Measurements from ENCODE around the gene CPNE2. TPM values are rescaled to one million over a fixed set of nuclear protein-coding genes. Genes with fewer than 3 reads are reported as not detected.
"Not testable (repeated sequence)": the region's sequence is repeated elsewhere in the genome, so short reads cannot be mapped to it uniquely, and the experiment has no call there.

The CPNE2 gene
- total and polyA plus RNA-seq, 3 donors from 2014 or later: 18.3 to 51.8 (median 25.2) TPM

DNA sequence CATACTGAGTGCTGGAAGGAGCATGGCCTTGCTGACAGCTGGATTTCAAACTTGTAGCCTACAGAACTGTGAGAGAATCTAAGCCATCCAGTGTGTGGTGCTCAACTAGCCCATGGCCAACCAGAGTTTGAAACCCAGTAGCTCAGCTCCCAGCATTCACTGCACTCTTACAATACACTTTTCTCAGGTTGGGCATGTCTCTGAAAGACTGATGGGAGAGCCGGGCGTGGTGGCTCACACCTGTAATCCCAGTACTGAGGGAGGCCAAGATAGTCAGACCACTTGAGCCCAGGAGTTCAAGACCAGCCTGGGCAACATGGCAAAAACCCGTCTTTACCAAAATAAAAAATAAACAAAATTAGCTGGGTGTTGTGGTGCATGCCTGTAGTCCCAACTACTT lies 3.8 kb downstream of the CPNE2 start:
- Histone ChIP-seq H3K4me1 (peaks cover 9% of the 10 kb centered on the region), H3K4me3 (no peak overlapping the region), H3K9me3 (no peaks in the 10 kb centered on the region), H3K36me3 (ENCODE audit: low read depth, missing control alignments) (no peaks in the 10 kb centered on the region), H3K27ac (no peak overlapping the region), H3K27me3 (no peaks in the 10 kb centered on the region)
- TF ChIP-seq POLR2A (IDR thresholded peaks at IDR 0.05): no peak
- TF ChIP-seq, protein P1, sequence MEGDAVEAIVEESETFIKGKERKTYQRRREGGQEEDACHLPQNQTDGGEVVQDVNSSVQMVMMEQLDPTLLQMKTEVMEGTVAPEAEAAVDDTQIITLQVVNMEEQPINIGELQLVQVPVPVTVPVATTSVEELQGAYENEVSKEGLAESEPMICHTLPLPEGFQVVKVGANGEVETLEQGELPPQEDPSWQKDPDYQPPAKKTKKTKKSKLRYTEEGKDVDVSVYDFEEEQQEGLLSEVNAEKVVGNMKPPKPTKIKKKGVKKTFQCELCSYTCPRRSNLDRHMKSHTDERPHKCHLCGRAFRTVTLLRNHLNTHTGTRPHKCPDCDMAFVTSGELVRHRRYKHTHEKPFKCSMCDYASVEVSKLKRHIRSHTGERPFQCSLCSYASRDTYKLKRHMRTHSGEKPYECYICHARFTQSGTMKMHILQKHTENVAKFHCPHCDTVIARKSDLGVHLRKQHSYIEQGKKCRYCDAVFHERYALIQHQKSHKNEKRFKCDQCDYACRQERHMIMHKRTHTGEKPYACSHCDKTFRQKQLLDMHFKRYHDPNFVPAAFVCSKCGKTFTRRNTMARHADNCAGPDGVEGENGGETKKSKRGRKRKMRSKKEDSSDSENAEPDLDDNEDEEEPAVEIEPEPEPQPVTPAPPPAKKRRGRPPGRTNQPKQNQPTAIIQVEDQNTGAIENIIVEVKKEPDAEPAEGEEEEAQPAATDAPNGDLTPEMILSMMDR (IDR thresholded peaks at IDR 0.05): no peak
- no peak for DNase-seq
- WGBS, 2 donors: 94 to 97% methylated on average over 3 of the region's 3 CpGs
- intact Hi-C loops (cut with DNase I; ENCODE audit: low total_unique reads): loop anchor here (10.0 kb wide), 1 partner anchor 199 kb away; no protein-coding TSS in a partner anchor

DNA sequence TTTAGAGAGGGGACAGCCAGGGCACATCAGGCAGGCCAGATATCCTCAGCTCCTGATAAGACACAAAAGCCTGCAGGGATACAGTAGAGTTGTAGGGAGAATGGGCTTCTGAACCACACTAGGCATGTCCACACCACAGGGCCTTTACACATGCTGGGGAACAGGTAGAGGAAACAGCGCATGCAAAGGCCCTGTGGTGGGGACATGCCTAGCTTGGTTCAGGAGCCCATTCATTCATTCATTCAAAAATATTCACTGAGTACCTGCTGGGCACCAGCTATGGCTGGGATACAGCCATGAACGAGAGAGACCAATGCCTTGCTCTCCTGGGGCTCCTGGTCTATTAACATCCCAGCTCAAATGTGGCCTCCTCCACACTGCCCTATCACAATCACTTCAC lies 4.4 kb downstream of the CPNE2 start:
- Histone ChIP-seq H3K27ac (no peak overlapping the region), H3K9me3 (no peaks in the 10 kb centered on the region), H3K27me3 (no peaks in the 10 kb centered on the region), H3K4me1 (peaks cover 9% of the 10 kb centered on the region), H3K4me3 (no peak overlapping the region), H3K36me3 (ENCODE audit: low read depth, missing control alignments) (no peaks in the 10 kb centered on the region)
- TF ChIP-seq POLR2A (IDR thresholded peaks at IDR 0.05): no peak
- TF ChIP-seq, protein P1 (IDR thresholded peaks at IDR 0.05): no peak
- WGBS, 2 donors: 88 to 95% methylated on average over 2 of the region's 2 CpGs
- intact Hi-C loops (cut with DNase I; ENCODE audit: low total_unique reads): loop anchor here (10.0 kb wide), 1 partner anchor 198 kb away; no protein-coding TSS in a partner anchor
- no peak for DNase-seq

GRCh38 chr16:57098188-57098841 lies 5.9 kb downstream of the CPNE2 start:
- no peaks in the 10 kb centered on the region for H3K27me3 ChIP-seq
- H3K9me3 ChIP-seq: no peaks in the 10 kb centered on the region
- H3K4me3 ChIP-seq: no peak overlapping the region
- intact Hi-C loops (cut with DNase I; ENCODE audit: low total_unique reads): loop anchor here (10.0 kb wide), 1 partner anchor 196 kb away; no protein-coding TSS in a partner anchor
- 83 to 96% methylated on average over 6 to 14 of the region's 14 CpGs for WGBS, 2 donors
- H3K4me1 ChIP-seq: peaks cover 6% of the 10 kb centered on the region
- H3K27ac ChIP-seq: no peak overlapping the region
- no peaks in the 10 kb centered on the region for H3K36me3 ChIP-seq (ENCODE audit: low read depth, missing control alignments)
- no peak for TF ChIP-seq POLR2A (IDR thresholded peaks at IDR 0.05)
- TF ChIP-seq, protein P1 (IDR thresholded peaks at IDR 0.05): no peak
- DNase-seq: no peak

GRCh38 chr16:57099965-57100364 lies 7.6 kb downstream of the CPNE2 start:
- not testable (repeated sequence) for H3K4me3 ChIP-seq; DNase-seq; H3K4me1 ChIP-seq; H3K9me3 ChIP-seq; H3K27ac ChIP-seq; H3K27me3 ChIP-seq; H3K36me3 ChIP-seq (ENCODE audit: low read depth, missing control alignments)
- intact Hi-C loops (cut with DNase I; ENCODE audit: low total_unique reads): loop anchor here (10.0 kb wide), 1 partner anchor 195 kb away; no protein-coding TSS in a partner anchor
- WGBS, 2 donors: 87 to 88% methylated on average over 6 of the region's 6 CpGs

- WGBS, 2 donors: 86 to 93% methylated on average over 1 of the region's 1 CpG
- no peak overlapping the region for H3K27ac ChIP-seq
- TF ChIP-seq, protein P1 (IDR thresholded peaks at IDR 0.05): no peak
- no peak for TF ChIP-seq POLR2A (IDR thresholded peaks at IDR 0.05)
- intact Hi-C loops (cut with DNase I; ENCODE audit: low total_unique reads): no loop called here
- H3K4me1 ChIP-seq: no peaks in the 10 kb centered on the region
- H3K36me3 ChIP-seq (ENCODE audit: low read depth, missing control alignments): no peaks in the 10 kb centered on the region
- H3K4me3 ChIP-seq: no peak overlapping the region
- H3K9me3 ChIP-seq: no peaks in the 10 kb centered on the region
- no peaks in the 10 kb centered on the region for H3K27me3 ChIP-seq
- DNase-seq: no peak
These were observed 8.1 kb downstream of the CPNE2 start for GRCh38 chr16:57100445-57100844.

All from testis (tissue), 3 donors.